SK-N-SH treated with all-trans-retinoic acid at 6 μM for 48 hours (cell line): ENCODE results near the gene PTPRO.

Source experiments
- ATAC-seq: fragments of 200-7000 bp; cut with Tn5 transposase; 3 replicates; pipeline ENCODE4 v1.9.1; 2020; ENCODE audit warnings: mild to moderate bottlenecking, moderate library complexity
- ARNTL ChIP-seq: fragments of 450-650 bp; formaldehyde crosslinking; IDR thresholded peaks from 2 replicates; pipeline ENCODE4 v1.5.0; 2020; ENCODE audit warnings: low read depth, mild to moderate bottlenecking, moderate library complexity, borderline replicate concordance
- BACH2 ChIP-seq: fragments of 250-450 bp; sonication (Bioruptor Pico); IDR thresholded peaks from 2 replicates; pipeline ENCODE4 v1.9.0; 2021; ENCODE audit warnings: mild to moderate bottlenecking, borderline replicate concordance
- CREB5 ChIP-seq: fragments of 250-450 bp; sonication (Bioruptor Pico); IDR thresholded peaks from 2 replicates; pipeline ENCODE4 v1.5.1; 2020; ENCODE audit warnings: low read depth, mild to moderate bottlenecking, moderate library complexity
- CSDC2 ChIP-seq: fragments of 250-450 bp; sonication (Bioruptor Pico); IDR thresholded peaks from 2 replicates; pipeline ENCODE4 v1.5.0; 2020; ENCODE audit warnings: mild to moderate bottlenecking, moderate library complexity
- CSRNP3 ChIP-seq: fragments of 250-450 bp; sonication (Bioruptor Pico); IDR thresholded peaks from 2 replicates; pipeline ENCODE4 v1.5.1; 2021; ENCODE audit warnings: mild to moderate bottlenecking, moderate library complexity
- ESRRG ChIP-seq: fragments of 250-450 bp; sonication (Bioruptor Pico); IDR thresholded peaks from 2 replicates; pipeline ENCODE4 v1.6.1; 2021; ENCODE audit warnings: mild to moderate bottlenecking
- GLIS3 ChIP-seq: fragments of 250-450 bp; sonication (Bioruptor Pico); IDR thresholded peaks from 2 replicates; pipeline ENCODE4 v1.5.0; 2020; ENCODE audit warnings: mild to moderate bottlenecking, moderate library complexity
- ISL1 ChIP-seq: fragments of 250-450 bp; sonication (Bioruptor Pico); IDR thresholded peaks from 2 replicates; pipeline ENCODE4 v2.1.2; 2022; ENCODE audit warnings: mild to moderate bottlenecking, moderate library complexity
- OSR1 ChIP-seq: fragments of 250-450 bp; sonication (Bioruptor Pico); IDR thresholded peaks from 2 replicates; pipeline ENCODE4 v1.8.0; 2022; ENCODE audit warnings: moderate library complexity, mild to moderate bottlenecking, inconsistent platforms
- PATZ1 ChIP-seq: fragments of 250-450 bp; sonication (Bioruptor Pico); IDR thresholded peaks from 2 replicates; pipeline ENCODE4 v1.8.0; 2020; ENCODE audit warnings: mild to moderate bottlenecking, moderate library complexity, borderline replicate concordance
- POU6F1 ChIP-seq: fragments of 250-450 bp; sonication (Bioruptor Pico); IDR thresholded peaks from 2 replicates; pipeline ENCODE4 v1.8.0; 2021; ENCODE audit warnings: low read depth, mild to moderate bottlenecking, moderate library complexity, borderline replicate concordance
- PPARA ChIP-seq: fragments of 250-450 bp; sonication (Bioruptor Pico); IDR thresholded peaks from 2 replicates; pipeline ENCODE4 v1.5.0; 2020; ENCODE audit warnings: mild to moderate bottlenecking, borderline replicate concordance
- RARB ChIP-seq: fragments of 250-450 bp; sonication (Bioruptor Pico); IDR thresholded peaks from 2 replicates; pipeline ENCODE4 v1.8.0; 2021; ENCODE audit warnings: mild to moderate bottlenecking, moderate library complexity
- SNAI2 ChIP-seq: fragments of 250-450 bp; sonication (Bioruptor Pico); IDR thresholded peaks from 2 replicates; pipeline ENCODE4 v1.5.0; 2020; ENCODE audit warnings: mild to moderate bottlenecking, moderate library complexity
- TCF4 ChIP-seq: fragments of 250-450 bp; sonication (Bioruptor Pico); IDR thresholded peaks from 2 replicates; pipeline ENCODE4 v1.8.0; 2021; ENCODE audit warnings: mild to moderate bottlenecking, moderate library complexity, borderline replicate concordance
- TOX ChIP-seq: fragments of 250-450 bp; sonication (Bioruptor Pico); IDR thresholded peaks from 2 replicates; pipeline ENCODE4 v1.8.0; 2021; ENCODE audit warnings: mild to moderate bottlenecking, moderate library complexity, borderline replicate concordance
- TSHZ2 ChIP-seq: fragments of 250-450 bp; sonication (Bioruptor Pico); IDR thresholded peaks from 2 replicates; pipeline ENCODE4 v1.5.0; 2020; ENCODE audit warnings: mild to moderate bottlenecking, moderate library complexity
- ZC3H10 ChIP-seq: fragments of 250-450 bp; sonication (Bioruptor Pico); IDR thresholded peaks from 2 replicates; pipeline ENCODE4 v1.5.1; 2021; ENCODE audit warnings: mild to moderate bottlenecking, moderate library complexity
- ZFP3 ChIP-seq: fragments of 250-450 bp; sonication (Bioruptor Pico); IDR thresholded peaks from 2 replicates; pipeline ENCODE4 v1.5.0; 2020; ENCODE audit warnings: mild to moderate bottlenecking, moderate library complexity
- ZFP30 ChIP-seq: fragments of 450-650 bp; formaldehyde crosslinking; IDR thresholded peaks from 2 replicates; pipeline ENCODE4 v1.5.0; 2022; ENCODE audit warnings: mild to moderate bottlenecking, moderate library complexity
- ZNF565 ChIP-seq: fragments of 450-650 bp; formaldehyde crosslinking; conservative IDR thresholded peaks from 2 replicates; pipeline ENCODE4 v1.5.0; 2020; ENCODE audit warnings: low read depth, mild to moderate bottlenecking, moderate library complexity
- ZNF70 ChIP-seq: fragments of 450-650 bp; formaldehyde crosslinking; IDR thresholded peaks from 2 replicates; pipeline ENCODE4 v1.5.0; 2020; ENCODE audit warnings: mild to moderate bottlenecking, moderate library complexity
- ZNF8 ChIP-seq: fragments of 450-650 bp; formaldehyde crosslinking; IDR thresholded peaks from 2 replicates; pipeline ENCODE4 v1.5.0; 2020; ENCODE audit warnings: mild to moderate bottlenecking, moderate library complexity

PTPRO gene

GRCh38 chr12:15335959-15336358 lies 13.7 kb downstream of the PTPRO start:
- TF ChIP-seq ZFP30 (CRISPR knock-in tag) (no peak), ZFP3 (no peak), TCF4 (CRISPR knock-in tag) (no peak), CREB5 (CRISPR knock-in tag) (no peak)
- no peak for ATAC-seq

GRCh38 chr12:15336768-15337553 lies 14.7 kb downstream of the PTPRO start:
- peak; percentile 96 for ATAC-seq
- TF ChIP-seq TSHZ2 (CRISPR knock-in tag): no peak
- no peak for TF ChIP-seq TCF4 (CRISPR knock-in tag)
- TF ChIP-seq OSR1 (CRISPR knock-in tag): no peak
- TF ChIP-seq TOX (CRISPR knock-in tag): peak; percentile 23; the same call in 1 of the 2 replicates
- no peak for TF ChIP-seq ZNF565 (CRISPR knock-in tag)
- TF ChIP-seq ZNF70: no peak
- no peak for TF ChIP-seq ARNTL (CRISPR knock-in tag)
- TF ChIP-seq ZFP30 (CRISPR knock-in tag): no peak
- no peak for TF ChIP-seq BACH2
- peak; percentile 89 for TF ChIP-seq ISL1 (CRISPR knock-in tag)
- TF ChIP-seq CSDC2 (CRISPR knock-in tag): no peak
- TF ChIP-seq ZNF8 (CRISPR knock-in tag): no peak
- 0 out of 2 replicates have a peak, but pooled peaks have one; percentile 33 for TF ChIP-seq POU6F1 (CRISPR knock-in tag)
- no peak for TF ChIP-seq CSRNP3 (CRISPR knock-in tag)
- no peak for TF ChIP-seq ZFP3
- TF ChIP-seq CREB5 (CRISPR knock-in tag): peak; percentile 67; the same call in 1 of the 2 replicates
- TF ChIP-seq PATZ1: no peak
- no peak for TF ChIP-seq ZC3H10 (CRISPR knock-in tag)
- no peak for TF ChIP-seq ESRRG
- TF ChIP-seq RARB (CRISPR knock-in tag): no peak
- no peak for TF ChIP-seq GLIS3 (CRISPR knock-in tag)
- no peak for TF ChIP-seq PPARA (CRISPR knock-in tag)
- 0 out of 2 replicates have a peak, but pooled peaks have one; percentile 62 for TF ChIP-seq SNAI2 (CRISPR knock-in tag)
